Activated CD4-positive, alpha-beta memory T cell treated with anti-CD3 and anti-CD28 coated beads, Interleukin-2, amount 10 ng/mL, durations not matched to agents 7 days and 5 days (primary cell): ENCODE data around the gene RPN2. TPM values are rescaled to one million over a fixed set of nuclear protein-coding genes. Genes with fewer than 3 reads are reported as not detected.

Experiments
- CTCF ChIA-PET: fragments of 350-600 bp; sonication (Branson Sonifier 250); formaldehyde crosslinking; loops from one replicate; lab custom pipeline; 2021; ENCODE audit warnings: antibody characterized with exemption, inconsistent platforms; lab: Charles Lee
- POLR2A ChIA-PET: fragments of 350-600 bp; sonication (Branson Sonifier 250); formaldehyde crosslinking; loops from one replicate; lab custom pipeline; 2021; ENCODE audit warnings: antibody characterized with exemption; lab: Charles Lee
- DNase-seq: peaks from one replicate; pipeline ENCODE4 v3.0.0-alpha.2; 2020
- H3K27ac Mint-ChIP-seq: one replicate; pipeline ENCODE4 v1.8.0; 2021; ENCODE audit warnings: mild to moderate bottlenecking, mixed read lengths
- H3K27me3 Mint-ChIP-seq: one replicate; pipeline ENCODE4 v1.8.0; 2021; ENCODE audit warnings: mixed read lengths
- H3K36me3 Mint-ChIP-seq: one replicate; pipeline ENCODE4 v1.8.0; 2021; ENCODE audit warnings: low read depth, mixed read lengths
- H3K4me1 Mint-ChIP-seq: one replicate; pipeline ENCODE4 v1.8.0; 2021; ENCODE audit warnings: mixed read lengths
- H3K4me3 Mint-ChIP-seq: one replicate; pipeline ENCODE4 v1.8.0; 2021; ENCODE audit warnings: mild to moderate bottlenecking, mixed read lengths
- H3K9me3 Mint-ChIP-seq: one replicate; pipeline ENCODE4 v1.8.0; 2021; ENCODE audit warnings: mixed read lengths
- total RNA-seq, 2 experiments: library from RNA; stranded (reverse); gene quantifications; one replicate each; pipeline ENCODE4 v1.2.3, GENCODE V29; 2021

The RPN2 gene
- total RNA-seq, 2 experiments from 2014 or later: 168 to 179 TPM

- Mint-ChIP-seq H3K27me3 (peaks cover 3% of the 10 kb centered on the region), H3K36me3 (no peaks in the 10 kb centered on the region), H3K4me1 (no peaks in the 10 kb centered on the region), H3K9me3 (peaks cover 5% of the 10 kb centered on the region), H3K27ac (no peak overlapping the region), H3K4me3 (no peak overlapping the region)
- no peak for DNase-seq
- POLR2A ChIA-PET: no interaction called here
- CTCF ChIA-PET: interaction anchor here (1.0 kb wide), 1 partner anchor 10 kb away, joined by 3 read pairs; no protein-coding TSS in a partner anchor
Measured at GRCh38 chr20:37253087-37253486, 74.0 kb downstream of the RPN2 start.

- H3K36me3 Mint-ChIP-seq: no peaks in the 10 kb centered on the region
- no peak for DNase-seq
- peaks cover 3% of the 10 kb centered on the region for H3K27me3 Mint-ChIP-seq
- peaks cover 5% of the 10 kb centered on the region for H3K9me3 Mint-ChIP-seq
- CTCF ChIA-PET: interaction anchor here (1.0 kb wide), 1 partner anchor 8 kb away, joined by 3 read pairs; no protein-coding TSS in a partner anchor
- POLR2A ChIA-PET: no interaction called here
- H3K27ac Mint-ChIP-seq: no peak overlapping the region
- H3K4me1 Mint-ChIP-seq: no peaks in the 10 kb centered on the region
- H3K4me3 Mint-ChIP-seq: no peak overlapping the region
Measured at GRCh38 chr20:37254114-37254878, 75.2 kb downstream of the RPN2 start.

- CTCF ChIA-PET: interaction anchor here (0.8 kb wide), 1 partner anchor 9 kb away, joined by 3 read pairs; no protein-coding TSS in a partner anchor
- no peak for DNase-seq
- H3K36me3 Mint-ChIP-seq: no peaks in the 10 kb centered on the region
- H3K27me3 Mint-ChIP-seq: peaks cover 7% of the 10 kb centered on the region
- POLR2A ChIA-PET: no interaction called here
- H3K27ac Mint-ChIP-seq: no peak overlapping the region
- H3K9me3 Mint-ChIP-seq: peaks cover 5% of the 10 kb centered on the region
- no peak overlapping the region for H3K4me3 Mint-ChIP-seq
- H3K4me1 Mint-ChIP-seq: no peaks in the 10 kb centered on the region
Measured at GRCh38 chr20:37256286-37256685, 77.2 kb downstream of the RPN2 start.

- DNase-seq: no peak
- Mint-ChIP-seq H3K27me3 (peaks cover 11% of the 10 kb centered on the region), H3K9me3 (peaks cover 5% of the 10 kb centered on the region), H3K4me3 (no peak overlapping the region), H3K36me3 (no peaks in the 10 kb centered on the region), H3K4me1 (no peaks in the 10 kb centered on the region), H3K27ac (no peak overlapping the region)
- CTCF ChIA-PET: interaction anchor here (0.7 kb wide), 1 partner anchor 1364 kb away, joined by 3 read pairs; no protein-coding TSS in a partner anchor
- POLR2A ChIA-PET: no interaction called here
Measured at GRCh38 chr20:37257530-37257929, 78.4 kb downstream of the RPN2 start.

- no peaks in the 10 kb centered on the region for H3K4me1 Mint-ChIP-seq
- H3K9me3 Mint-ChIP-seq: peaks cover 5% of the 10 kb centered on the region
- no peak for DNase-seq
- CTCF ChIA-PET: no interaction called here
- H3K27me3 Mint-ChIP-seq: peaks cover 12% of the 10 kb centered on the region
- no peak overlapping the region for H3K27ac Mint-ChIP-seq
- H3K36me3 Mint-ChIP-seq: no peaks in the 10 kb centered on the region
- H3K4me3 Mint-ChIP-seq: no peak overlapping the region
- POLR2A ChIA-PET: no interaction called here
Measured at GRCh38 chr20:37257988-37258387, 78.9 kb downstream of the RPN2 start.

GRCh38 chr20:37259031-37259430 lies 79.9 kb downstream of the RPN2 start:
- H3K27ac Mint-ChIP-seq: no peak overlapping the region
- no peaks in the 10 kb centered on the region for H3K36me3 Mint-ChIP-seq
- CTCF ChIA-PET: no interaction called here
- POLR2A ChIA-PET: no interaction called here
- H3K9me3 Mint-ChIP-seq: peaks cover 5% of the 10 kb centered on the region
- no peak overlapping the region for H3K4me3 Mint-ChIP-seq
- H3K4me1 Mint-ChIP-seq: no peaks in the 10 kb centered on the region
- DNase-seq: no peak
- H3K27me3 Mint-ChIP-seq: peaks cover 12% of the 10 kb centered on the region

GRCh38 chr20:37259865-37260264 lies 80.7 kb downstream of the RPN2 start:
- Mint-ChIP-seq H3K4me3 (no peak overlapping the region), H3K9me3 (no peaks in the 10 kb centered on the region), H3K36me3 (no peaks in the 10 kb centered on the region), H3K4me1 (no peaks in the 10 kb centered on the region), H3K27me3 (peaks cover 12% of the 10 kb centered on the region), H3K27ac (no peak overlapping the region)
- CTCF ChIA-PET: no interaction called here
- no peak for DNase-seq
- POLR2A ChIA-PET: no interaction called here

- H3K9me3 Mint-ChIP-seq: no peaks in the 10 kb centered on the region
- no peak overlapping the region for H3K27ac Mint-ChIP-seq
- H3K4me3 Mint-ChIP-seq: no peak overlapping the region
- CTCF ChIA-PET: no interaction called here
- no peaks in the 10 kb centered on the region for H3K36me3 Mint-ChIP-seq
- POLR2A ChIA-PET: no interaction called here
- H3K4me1 Mint-ChIP-seq: peaks cover 2% of the 10 kb centered on the region
- no peak for DNase-seq
- peaks cover 10% of the 10 kb centered on the region for H3K27me3 Mint-ChIP-seq
Measured at GRCh38 chr20:37260923-37261322, 81.8 kb downstream of the RPN2 start.

GRCh38 chr20:37261714-37262113 lies 82.6 kb downstream of the RPN2 start, which contains the start of gene GHRH:
Gene GHRH, minus strand, starts transcription at chr20:37261814. Its CDS starts 4,925 bp downstream, at chr20:37256889.
- no peak for DNase-seq
- Mint-ChIP-seq H3K36me3 (no peaks in the 10 kb centered on the region), H3K4me1 (peaks cover 2% of the 10 kb centered on the region), H3K27me3 (peaks cover 9% of the 10 kb centered on the region), H3K9me3 (no peaks in the 10 kb centered on the region), H3K27ac (no peak within 1 kb of the TSS), H3K4me3 (no peak within 1 kb of the TSS)
- ChIA-PET CTCF (interaction anchor here (1.2 kb wide), 1 partner anchor 11 kb away, joined by 3 read pairs; no protein-coding TSS in a partner anchor), POLR2A (no interaction called here)

GRCh38 chr20:37262505-37262904 lies 83.4 kb downstream of the RPN2 start:
- no peak overlapping the region for H3K4me3 Mint-ChIP-seq
- CTCF ChIA-PET: interaction anchor here (1.2 to 1.4 kb wide), 2 partner anchors 9 to 11 kb away, joined by 3 read pairs; no protein-coding TSS in a partner anchor
- peaks cover 4% of the 10 kb centered on the region for H3K4me1 Mint-ChIP-seq
- no peak for DNase-seq
- no peaks in the 10 kb centered on the region for H3K9me3 Mint-ChIP-seq
- peaks cover 9% of the 10 kb centered on the region for H3K27me3 Mint-ChIP-seq
- H3K27ac Mint-ChIP-seq: no peak overlapping the region
- POLR2A ChIA-PET: no interaction called here
- H3K36me3 Mint-ChIP-seq: no peaks in the 10 kb centered on the region

GRCh38 chr20:37263686-37264085 lies 84.6 kb downstream of the RPN2 start:
- Mint-ChIP-seq H3K27me3 (peaks cover 9% of the 10 kb centered on the region), H3K36me3 (no peaks in the 10 kb centered on the region), H3K9me3 (no peaks in the 10 kb centered on the region), H3K4me1 (peaks cover 4% of the 10 kb centered on the region), H3K27ac (no peak overlapping the region), H3K4me3 (no peak overlapping the region)
- DNase-seq: no peak
- CTCF ChIA-PET: interaction anchor here (2.1 kb wide), 1 partner anchor 121 kb away, joined by 8 read pairs; no protein-coding TSS in a partner anchor
- POLR2A ChIA-PET: no interaction called here

- Mint-ChIP-seq H3K27ac (no peak overlapping the region), H3K9me3 (no peaks in the 10 kb centered on the region), H3K4me1 (peaks cover 4% of the 10 kb centered on the region), H3K27me3 (peaks cover 9% of the 10 kb centered on the region), H3K4me3 (no peak overlapping the region), H3K36me3 (no peaks in the 10 kb centered on the region)
- peak; percentile 29 for DNase-seq
- POLR2A ChIA-PET: no interaction called here
- CTCF ChIA-PET: interaction anchor here (0.8 to 2.1 kb wide), 5 partner anchors 8 to 120 kb away, joined by 3 to 8 read pairs (median 3); no protein-coding TSS in a partner anchor
Measured at GRCh38 chr20:37265152-37265551, 86.0 kb downstream of the RPN2 start.

GRCh38 chr20:37266940-37267666 lies 88.0 kb downstream of the RPN2 start:
- DNase-seq: no peak
- Mint-ChIP-seq H3K27ac (no peak overlapping the region), H3K27me3 (peaks cover 2% of the 10 kb centered on the region), H3K9me3 (no peaks in the 10 kb centered on the region), H3K36me3 (no peaks in the 10 kb centered on the region), H3K4me3 (no peak overlapping the region), H3K4me1 (peaks cover 4% of the 10 kb centered on the region)
- ChIA-PET POLR2A (interaction anchor here (1.4 kb wide), 1 partner anchor 22 kb away, joined by 5 read pairs; the partner anchor contains the start of gene MANBAL), CTCF (interaction anchor here (0.9 kb wide), 1 partner anchor 10 kb away, joined by 7 read pairs; no protein-coding TSS in a partner anchor)
